ENCODE measurements around the gene FAM3A. TPM values are rescaled to one million over a fixed set of nuclear protein-coding genes. Genes with fewer than 3 reads are reported as not detected.

Gene FAM3A
- total RNA-seq, 4 donors from 2014 or later, result 18.2 to 117 (median 101) TPM

GRCh38 chrX:154473683-154474082 is 42.3 kb downstream of the FAM3A start:
- Histone ChIP-seq H3K27ac (no peak overlapping the region), H3K27me3 (no peaks in the 10 kb centered on the region), H3K4me3 (no peak overlapping the region), H3K4me1 (peaks cover 0 to 6% (median 0%) of the 10 kb centered on the region in 4 donors), H3K36me3 (no peaks in the 10 kb centered on the region), H3K9me3 (no peaks in the 10 kb centered on the region)
- DNase-seq, result no peak
- TF ChIP-seq CTCF (IDR thresholded peaks at IDR 0.05) (no peak), POLR2A (IDR thresholded peaks at IDR 0.05) (no peak)

GRCh38 chrX:154472685-154473632 is 43.1 kb downstream of the FAM3A start:
- Histone ChIP-seq H3K36me3 (no peaks in the 10 kb centered on the region), H3K4me1 (peaks cover 0 to 2% (median 0%) of the 10 kb centered on the region in 4 donors), H3K9me3 (no peaks in the 10 kb centered on the region), H3K27ac (no peak overlapping the region), H3K27me3 (no peaks in the 10 kb centered on the region), H3K4me3 (no peak overlapping the region)
- no peak for DNase-seq
- no peak for TF ChIP-seq CTCF (IDR thresholded peaks at IDR 0.05)
- no peak for TF ChIP-seq POLR2A (IDR thresholded peaks at IDR 0.05)

GRCh38 chrX:154471839-154472684 is 44.0 kb downstream of the FAM3A start:
- H3K4me3 ChIP-seq, result no peak overlapping the region
- peaks cover 0 to 3% (median 0%) of the 10 kb centered on the region in 3 donors for H3K36me3 ChIP-seq
- no peaks in the 10 kb centered on the region for H3K4me1 ChIP-seq
- TF ChIP-seq POLR2A (IDR thresholded peaks at IDR 0.05), result no peak
- no peak for TF ChIP-seq CTCF (IDR thresholded peaks at IDR 0.05)
- H3K27me3 ChIP-seq, result no peaks in the 10 kb centered on the region
- DNase-seq, result no peak
- H3K27ac ChIP-seq, result no peak overlapping the region
- H3K9me3 ChIP-seq, result no peaks in the 10 kb centered on the region

GRCh38 chrX:154470914-154471568 is 45.0 kb downstream of the FAM3A start:
- Histone ChIP-seq H3K27ac (no peak overlapping the region), H3K27me3 (no peaks in the 10 kb centered on the region), H3K36me3 (peaks cover 0 to 13% (median 0%) of the 10 kb centered on the region in 3 donors), H3K4me3 (no peak overlapping the region), H3K9me3 (no peaks in the 10 kb centered on the region), H3K4me1 (no peaks in the 10 kb centered on the region)
- TF ChIP-seq POLR2A (IDR thresholded peaks at IDR 0.05) (no peak), CTCF (IDR thresholded peaks at IDR 0.05) (no peak)
- DNase-seq, result no peak

- no peaks in the 10 kb centered on the region for H3K4me1 ChIP-seq
- peaks cover 0 to 18% (median 0%) of the 10 kb centered on the region in 3 donors for H3K36me3 ChIP-seq
- no peak overlapping the region for H3K27ac ChIP-seq
- DNase-seq, result no peak
- TF ChIP-seq POLR2A (IDR thresholded peaks at IDR 0.05), result no peak
- no peak for TF ChIP-seq CTCF (IDR thresholded peaks at IDR 0.05)
- no peaks in the 10 kb centered on the region for H3K27me3 ChIP-seq
- no peak overlapping the region for H3K4me3 ChIP-seq
- H3K9me3 ChIP-seq, result no peaks in the 10 kb centered on the region
These were observed 45.6 kb downstream of the FAM3A start for GRCh38 chrX:154470434-154470833.
